ENCODE results near the gene OAS3. TPM values are rescaled to one million over a fixed set of nuclear protein-coding genes. Genes with fewer than 3 reads are reported as not detected.

The OAS3 gene
- polyA plus RNA-seq, 1 experiment = 6.7 TPM

DNA sequence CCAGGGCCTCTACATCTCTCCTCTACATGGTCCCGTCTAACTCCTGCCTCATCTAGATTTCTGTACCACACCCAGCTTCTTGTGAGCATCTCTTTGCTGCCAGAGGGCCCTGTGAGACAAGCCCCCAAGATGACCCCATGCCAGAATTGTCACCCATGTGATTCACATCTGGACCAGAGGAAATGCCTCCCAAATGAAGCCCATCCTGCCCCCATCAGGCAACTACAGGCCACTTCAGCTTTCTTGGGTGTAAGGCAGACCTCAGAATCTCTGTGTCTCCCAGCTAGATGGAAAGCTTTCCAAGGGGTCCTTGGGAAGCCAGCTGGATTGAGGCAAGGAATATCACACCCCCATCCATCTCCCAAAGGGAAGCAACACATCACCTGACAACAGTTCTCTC, 9.3 kb upstream of the OAS3 start:
- ChIA-PET POLR2A (no interaction called here), CTCF (no interaction called here)
- TF ChIP-seq CTCF (IDR thresholded peaks at IDR 0.05; ENCODE audit: insufficient read depth, low read depth, low read length) = no peak
- Histone ChIP-seq H3K36me3 (ENCODE audit: control insufficient read depth, insufficient read depth, low read length) (no peaks in the 10 kb centered on the region), H3K4me3 (ENCODE audit: low read depth, low read length) (no peak overlapping the region), H3K27me3 (ENCODE audit: control insufficient read depth, insufficient read depth, low read length) (no peaks in the 10 kb centered on the region)
- no peak for DNase-seq (ENCODE audit: low read depth)

DNA sequence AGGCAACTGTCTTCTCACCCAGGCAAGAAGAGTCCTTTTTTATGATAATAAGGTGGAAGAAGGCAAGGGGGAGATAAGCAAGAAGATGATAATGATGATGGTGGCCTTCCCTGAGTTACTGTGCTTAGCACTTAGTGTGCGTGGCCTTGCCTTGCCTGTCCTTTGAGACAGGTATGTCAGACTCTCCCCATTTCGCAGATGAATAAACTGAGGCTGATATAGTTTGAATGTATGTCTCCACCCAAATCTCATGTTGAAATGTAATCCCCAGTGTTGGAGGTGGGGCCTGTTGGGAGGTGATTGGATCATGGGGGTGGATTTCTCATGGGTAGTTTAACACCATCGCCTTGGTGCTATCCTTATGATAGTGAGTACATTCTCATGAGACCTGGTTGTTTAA, 8.6 kb upstream of the OAS3 start:
- Histone ChIP-seq H3K27me3 (ENCODE audit: control insufficient read depth, insufficient read depth, low read length) (no peaks in the 10 kb centered on the region), H3K4me3 (ENCODE audit: low read depth, low read length) (no peak overlapping the region), H3K36me3 (ENCODE audit: control insufficient read depth, insufficient read depth, low read length) (no peaks in the 10 kb centered on the region)
- no peak for TF ChIP-seq CTCF (IDR thresholded peaks at IDR 0.05; ENCODE audit: insufficient read depth, low read depth, low read length)
- DNase-seq (ENCODE audit: low read depth) = no peak
- CTCF ChIA-PET = no interaction called here
- POLR2A ChIA-PET = no interaction called here

- TF ChIP-seq CTCF (IDR thresholded peaks at IDR 0.05; ENCODE audit: insufficient read depth, low read depth, low read length) = no peak
- CTCF ChIA-PET = no interaction called here
- H3K36me3 ChIP-seq (ENCODE audit: control insufficient read depth, insufficient read depth, low read length) = no peaks in the 10 kb centered on the region
- POLR2A ChIA-PET = no interaction called here
- H3K27me3 ChIP-seq (ENCODE audit: control insufficient read depth, insufficient read depth, low read length) = no peaks in the 10 kb centered on the region
- H3K4me3 ChIP-seq (ENCODE audit: low read depth, low read length) = no peak overlapping the region
- DNase-seq (ENCODE audit: low read depth) = no peak
Measured at GRCh38 chr12:112930350-112930749, 7.9 kb upstream of the OAS3 start.

GRCh38 chr12:112932485-112933128, 5.7 kb upstream of the OAS3 start:
- POLR2A ChIA-PET = no interaction called here
- no peak overlapping the region for H3K4me3 ChIP-seq (ENCODE audit: low read depth, low read length)
- CTCF ChIA-PET = no interaction called here
- H3K36me3 ChIP-seq (ENCODE audit: control insufficient read depth, insufficient read depth, low read length) = no peaks in the 10 kb centered on the region
- no peaks in the 10 kb centered on the region for H3K27me3 ChIP-seq (ENCODE audit: control insufficient read depth, insufficient read depth, low read length)
- no peak for DNase-seq (ENCODE audit: low read depth)
- TF ChIP-seq CTCF (IDR thresholded peaks at IDR 0.05; ENCODE audit: insufficient read depth, low read depth, low read length) = no peak

GRCh38 chr12:112933129-112933505, 5.2 kb upstream of the OAS3 start:
- no peak for TF ChIP-seq CTCF (IDR thresholded peaks at IDR 0.05; ENCODE audit: insufficient read depth, low read depth, low read length)
- ChIA-PET CTCF (interaction anchor here (0.7 kb wide), 1 partner anchor 1874 kb away, joined by 3 read pairs; no protein-coding TSS in a partner anchor), POLR2A (no interaction called here)
- no peak for DNase-seq (ENCODE audit: low read depth)
- no peaks in the 10 kb centered on the region for H3K27me3 ChIP-seq (ENCODE audit: control insufficient read depth, insufficient read depth, low read length)
- H3K4me3 ChIP-seq (ENCODE audit: low read depth, low read length) = no peak overlapping the region
- no peaks in the 10 kb centered on the region for H3K36me3 ChIP-seq (ENCODE audit: control insufficient read depth, insufficient read depth, low read length)

All from BJ (cell line).